Uterus (tissue), 2 donors: Measurements from ENCODE around the gene COL18A1.

Experiments
- POLR2A ChIP-seq, 2 donors: fragments of 450-650 bp; IDR thresholded peaks; one replicate each; pipeline ENCODE4 v1.6.1; 2016; ENCODE audit warnings: antibody characterized with exemption in 2 of 2, mild to moderate bottlenecking in 1 of 2, moderate library complexity in 1 of 2
- TF ChIP-seq, protein P1 (sequence below), 4 experiments: fragments of 200-600 bp in 2 of 4; fragments of 450-650 bp in 2 of 4; sonication (generic) in 2 of 4; IDR thresholded peaks; one replicate each; pipeline ENCODE4 v1.5.1; 2016 to 2019; ENCODE audit warnings: antibody characterized with exemption in 4 of 4, mild to moderate bottlenecking in 2 of 4, moderate library complexity in 1 of 4

DNA sequence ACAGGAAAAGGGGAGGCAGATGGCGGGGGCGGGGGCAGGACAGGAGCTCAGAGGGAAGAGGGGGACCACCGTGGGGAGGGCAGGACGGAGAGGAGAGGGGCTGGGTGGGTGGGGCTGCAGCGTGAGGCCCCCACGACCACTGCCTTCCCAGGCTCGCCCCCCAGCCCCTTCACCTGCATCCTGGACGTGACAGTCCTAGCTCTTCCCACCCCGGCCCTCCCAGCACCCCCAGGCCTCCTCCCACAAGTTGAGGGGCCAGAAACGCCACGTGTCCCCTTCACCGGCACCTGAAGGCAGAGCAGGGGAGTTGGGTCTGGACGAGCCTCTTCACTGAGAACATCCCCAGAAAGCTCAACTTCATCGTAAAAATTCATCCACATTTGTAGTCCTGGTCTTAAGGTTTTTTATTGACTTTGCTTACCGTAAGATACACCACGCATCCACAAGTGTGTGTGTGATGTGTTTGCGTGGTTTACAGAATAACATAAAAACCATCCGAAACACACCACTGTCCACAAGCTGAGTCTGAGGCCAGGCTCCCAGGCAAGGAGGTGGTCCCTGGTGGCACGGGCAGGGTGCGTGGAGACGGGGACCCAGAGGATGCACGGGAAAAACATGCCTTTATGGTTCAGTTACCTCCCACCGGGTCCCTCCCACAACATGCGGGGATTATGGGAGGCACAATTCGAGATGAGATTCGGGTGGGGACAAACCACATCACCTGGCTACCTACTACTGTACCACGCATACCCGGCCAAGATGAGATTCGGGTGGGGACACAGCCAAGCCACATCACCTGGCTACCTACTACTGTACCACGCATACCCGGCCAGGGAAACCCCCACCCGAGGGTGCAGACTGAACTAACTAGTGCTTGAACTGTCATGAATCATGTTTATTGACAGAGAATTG is 13.9 kb upstream of the COL18A1 start:
- TF ChIP-seq, protein P1, sequence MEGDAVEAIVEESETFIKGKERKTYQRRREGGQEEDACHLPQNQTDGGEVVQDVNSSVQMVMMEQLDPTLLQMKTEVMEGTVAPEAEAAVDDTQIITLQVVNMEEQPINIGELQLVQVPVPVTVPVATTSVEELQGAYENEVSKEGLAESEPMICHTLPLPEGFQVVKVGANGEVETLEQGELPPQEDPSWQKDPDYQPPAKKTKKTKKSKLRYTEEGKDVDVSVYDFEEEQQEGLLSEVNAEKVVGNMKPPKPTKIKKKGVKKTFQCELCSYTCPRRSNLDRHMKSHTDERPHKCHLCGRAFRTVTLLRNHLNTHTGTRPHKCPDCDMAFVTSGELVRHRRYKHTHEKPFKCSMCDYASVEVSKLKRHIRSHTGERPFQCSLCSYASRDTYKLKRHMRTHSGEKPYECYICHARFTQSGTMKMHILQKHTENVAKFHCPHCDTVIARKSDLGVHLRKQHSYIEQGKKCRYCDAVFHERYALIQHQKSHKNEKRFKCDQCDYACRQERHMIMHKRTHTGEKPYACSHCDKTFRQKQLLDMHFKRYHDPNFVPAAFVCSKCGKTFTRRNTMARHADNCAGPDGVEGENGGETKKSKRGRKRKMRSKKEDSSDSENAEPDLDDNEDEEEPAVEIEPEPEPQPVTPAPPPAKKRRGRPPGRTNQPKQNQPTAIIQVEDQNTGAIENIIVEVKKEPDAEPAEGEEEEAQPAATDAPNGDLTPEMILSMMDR (IDR thresholded peaks at IDR 0.05) = no peak
- TF ChIP-seq POLR2A (IDR thresholded peaks at IDR 0.05) = no peak
